SHP77 treated with DMSO at 0.1 percent for 48 hours (cell line): ENCODE results near the gene SLC25A22.

Experiments
- DNase-seq: peaks from one replicate; lab custom pipeline; 2025; lab: John Stamatoyannopoulos, UW

The SLC25A22 gene

GRCh38 chr11:771617-772204 is 26.4 kb downstream of the SLC25A22 start:
- DNase-seq, result no peak

- DNase-seq, result no peak
These were observed 27.2 kb downstream of the SLC25A22 start for GRCh38 chr11:770642-771616.

- DNase-seq, result no peak
These were observed 28.0 kb downstream of the SLC25A22 start for GRCh38 chr11:769887-770641.

GRCh38 chr11:767238-767637 is 30.8 kb downstream of the SLC25A22 start:
- no peak for DNase-seq

- no peak for DNase-seq
These were observed 31.2 kb downstream of the SLC25A22 start for GRCh38 chr11:766936-767210.

- DNase-seq, result no peak
These were observed 31.8 kb downstream of the SLC25A22 start for GRCh38 chr11:766106-766935.

- no peak for DNase-seq
These were observed 32.3 kb downstream of the SLC25A22 start for GRCh38 chr11:765802-766091.

- DNase-seq, result no peak
These were observed 32.9 kb downstream of the SLC25A22 start for GRCh38 chr11:765025-765801.

GRCh38 chr11:764322-765024 is 33.6 kb downstream of the SLC25A22 start:
- no peak for DNase-seq

GRCh38 chr11:763549-764321 is 34.3 kb downstream of the SLC25A22 start:
- no peak for DNase-seq

GRCh38 chr11:763073-763463 is 35.0 kb downstream of the SLC25A22 start:
- no peak for DNase-seq

GRCh38 chr11:762421-763072 is 35.5 kb downstream of the SLC25A22 start:
- no peak for DNase-seq

GRCh38 chr11:761526-762108 is 36.5 kb downstream of the SLC25A22 start:
- no peak for DNase-seq

- DNase-seq, result no peak
These were observed 37.8 kb downstream of the SLC25A22 start for GRCh38 chr11:760236-760635.

- no peak for DNase-seq
These were observed 48.4 kb downstream of the SLC25A22 start for GRCh38 chr11:749731-750130.

- no peak for DNase-seq
These were observed 50.1 kb downstream of the SLC25A22 start for GRCh38 chr11:748007-748359.

- DNase-seq, result peak; percentile 15
These were observed 50.7 kb downstream of the SLC25A22 start, which contains the start of gene TALDO1 for GRCh38 chr11:747158-748006. TALDO1 (plus strand) TSS chr11:747464; CDS start chr11:747482, 18 bp downstream.
